Suprapubic skin (tissue), 4 donors: ENCODE data around the gene IL17RC.

ENCODE experiments used
- CTCF ChIP-seq, 2 donors: fragments of 200-600 bp in 1 of 2; fragments of 450-650 bp in 1 of 2; sonication (generic) in 1 of 2; IDR thresholded peaks; one replicate each; pipeline ENCODE4 v1.5.1; 2016 to 2019; ENCODE audit warnings: antibody characterized with exemption in 2 of 2, mild to moderate bottlenecking in 1 of 2, moderate library complexity in 1 of 2
- POLR2A ChIP-seq, 2 donors: fragments of 450-650 bp; IDR thresholded peaks; one replicate each; pipeline ENCODE4 v1.6.1; 2017; ENCODE audit warnings: antibody characterized with exemption in 2 of 2, mild to moderate bottlenecking in 2 of 2, moderate library complexity in 2 of 2
- POLR2AphosphoS5 ChIP-seq, 3 donors: sonication (generic); formaldehyde crosslinking; IDR thresholded peaks; one replicate each; pipeline ENCODE4 v1.6.1; 2017; ENCODE audit warnings: antibody characterized with exemption in 3 of 3

- TF ChIP-seq POLR2A (IDR thresholded peaks at IDR 0.05), result no peak
- no peak for TF ChIP-seq CTCF (IDR thresholded peaks at IDR 0.05)
- no peak for TF ChIP-seq POLR2AphosphoS5 (IDR thresholded peaks at IDR 0.05)
Measured at GRCh38 chr3:9970020-9970652, 53.2 kb downstream of the IL17RC start.
